Measurements from ENCODE around the gene CCT8. TPM values are rescaled to one million over a fixed set of nuclear protein-coding genes. Genes with fewer than 3 reads are reported as not detected.
A peak's percentile ranks its signal among the peaks of the same experiment; 100 is the strongest.
"Not testable (repeated sequence)": the region's sequence is repeated elsewhere in the genome, so short reads cannot be mapped to it uniquely, and the experiment has no call there.

CCT8 gene
- total RNA-seq, 4 donors from 2014 or later: 68.9 to 132 (median 113) TPM

- no peak for TF ChIP-seq CTCF (IDR thresholded peaks at IDR 0.05)
- ATAC-seq (ENCODE audit: low FRiP score) (peak; percentile 46), DNase-seq (ENCODE audit: low spot score) (no peak)
These were observed 54.9 kb downstream of the CCT8 start for GRCh38 chr21:29018540-29018939.

- ATAC-seq (ENCODE audit: low FRiP score) (no peak), DNase-seq (ENCODE audit: low spot score) (no peak)
- TF ChIP-seq CTCF (IDR thresholded peaks at IDR 0.05): no peak
These were observed 55.7 kb downstream of the CCT8 start for GRCh38 chr21:29017639-29018237.

GRCh38 chr21:29011236-29011635 is 62.2 kb downstream of the CCT8 start:
- not testable (repeated sequence) for DNase-seq (ENCODE audit: low spot score); ATAC-seq (ENCODE audit: low FRiP score)

- DNase-seq (ENCODE audit: low spot score) (no peak), ATAC-seq (ENCODE audit: low FRiP score) (no peak)
- TF ChIP-seq CTCF (IDR thresholded peaks at IDR 0.05): no peak
These were observed 65.1 kb downstream of the CCT8 start for GRCh38 chr21:29008367-29008766.

- DNase-seq (ENCODE audit: low spot score) (no peak), ATAC-seq (ENCODE audit: low FRiP score) (no peak)
- TF ChIP-seq CTCF (IDR thresholded peaks at IDR 0.05): no peak
These were observed 65.6 kb downstream of the CCT8 start for GRCh38 chr21:29007810-29008209.

GRCh38 chr21:29007135-29007534 is 66.3 kb downstream of the CCT8 start:
- DNase-seq (ENCODE audit: low spot score) (no peak), ATAC-seq (ENCODE audit: low FRiP score) (no peak)
- TF ChIP-seq CTCF (IDR thresholded peaks at IDR 0.05): no peak

Other genes starting within 250 kb of the CCT8 start
- gene LTN1, start 80.8 kb downstream of the CCT8 start, total RNA-seq: 10 to 100 TPM; 20.5 to 27.9 (median 21.4) TPM
- gene RWDD2B, start 54.3 kb downstream of the CCT8 start, total RNA-seq: 10 to 100 TPM in 3 of 4 donors, 1 to 10 TPM in 1; 5.2 to 15.5 (median 14.0) TPM
- 10 to 100 TPM; 36.2 to 46.2 (median 39.5) TPM for gene USP16, start 49.0 kb downstream of the CCT8 start, total RNA-seq
- gene MAP3K7CL, start 57.0 kb upstream of the CCT8 start, total RNA-seq: 1 to 10 TPM; 5.1 to 7.1 (median 5.9) TPM
- 100 to 1,000 TPM in 1 of 4 donors, 10 to 100 TPM in 3; 35.0 to 101 (median 49.8) TPM for gene BACH1, start 225.3 kb upstream of the CCT8 start, total RNA-seq

All from omental fat pad (tissue), 4 donors.